Activated B cell treated with CpG ODN at 0.5 μM for 24 hours (primary cell): Measurements from ENCODE around the gene MAP3K2. TPM values are rescaled to one million over a fixed set of nuclear protein-coding genes. Genes with fewer than 3 reads are reported as not detected.

Experiments used
- ATAC-seq: fragments of 200-7000 bp; cut with Tn5 transposase; one replicate; pipeline ENCODE4 v1.10.0; 2021; ENCODE audit warnings: low read depth, mild to moderate bottlenecking, moderate library complexity
- CTCF ChIA-PET: fragments of 350-600 bp; sonication (Branson Sonifier 250); formaldehyde crosslinking; loops from one replicate; lab custom pipeline; 2021; ENCODE audit warnings: antibody characterized with exemption; lab: Charles Lee
- POLR2A ChIA-PET: fragments of 350-600 bp; sonication (Branson Sonifier 250); formaldehyde crosslinking; loops from one replicate; lab custom pipeline; 2021; ENCODE audit warnings: antibody characterized with exemption; lab: Charles Lee
- DNase-seq: peaks from one replicate; pipeline ENCODE4 v3.0.0; 2022
- H3K27ac Mint-ChIP-seq: one replicate; pipeline ENCODE4 v1.8.0; 2020; ENCODE audit warnings: mixed read lengths
- H3K27me3 Mint-ChIP-seq: one replicate; pipeline ENCODE4 v1.8.0; 2021; ENCODE audit warnings: mixed read lengths
- H3K36me3 Mint-ChIP-seq: one replicate; pipeline ENCODE4 v1.8.0; 2021; ENCODE audit warnings: low read depth, mixed read lengths
- H3K4me1 Mint-ChIP-seq: one replicate; pipeline ENCODE4 v1.8.0; 2021; ENCODE audit warnings: mixed read lengths
- H3K4me3 Mint-ChIP-seq: one replicate; pipeline ENCODE4 v1.8.0; 2020; ENCODE audit warnings: mild to moderate bottlenecking, mixed read lengths
- H3K9me3 Mint-ChIP-seq: one replicate; pipeline ENCODE4 v1.8.0; 2020; ENCODE audit warnings: mixed read lengths
- intact Hi-C: fragments of 100-400 bp; cut with micrococcal nuclease; formaldehyde crosslinking; loops from one replicate; pipeline ENCODE4 v1.15.1; 2024
- total RNA-seq: library from RNA; stranded (reverse); gene quantifications from 2 replicates; pipeline ENCODE4 v1.2.3, GENCODE V29; 2022
- TF ChIP-seq, protein P1 (sequence below): fragments of 200-600 bp; IDR thresholded peaks from one replicate; pipeline ENCODE4 v1.8.0; 2022; ENCODE audit warnings: antibody characterized with exemption, mild to moderate bottlenecking

The MAP3K2 gene
- total RNA-seq, 1 donor from 2014 or later = 77.7 TPM

DNA sequence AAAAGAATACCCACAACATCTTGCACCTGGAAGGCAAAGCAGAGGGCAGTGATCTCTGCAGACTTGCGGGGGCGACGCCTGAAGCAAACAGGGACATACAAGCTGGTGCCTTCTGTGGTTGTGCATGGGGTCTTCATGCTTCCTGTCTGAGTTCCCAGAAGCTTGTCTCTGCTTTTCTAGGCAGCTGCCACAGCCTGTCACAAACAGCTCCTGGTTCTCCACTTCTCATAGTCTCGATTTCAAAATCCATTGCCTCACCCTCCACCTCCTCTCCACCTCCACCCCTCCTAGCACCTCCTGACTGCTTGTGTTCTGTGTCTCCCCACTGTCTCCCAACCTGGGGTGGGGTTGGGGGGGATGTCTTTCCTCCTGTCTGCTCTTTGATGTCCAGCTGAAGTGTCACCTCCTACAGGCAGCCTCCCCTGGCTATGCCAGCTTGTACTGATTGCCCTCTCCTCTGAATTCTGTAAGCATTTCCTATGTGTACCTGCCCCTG, 28.8 kb upstream of the MAP3K2 start:
- ChIA-PET CTCF (interaction anchor here (1.5 to 2.4 kb wide), 3 partner anchors 61 to 75 kb away, joined by 4 to 9 read pairs (median 8); no protein-coding TSS in a partner anchor), POLR2A (interaction anchor here (0.6 to 4.5 kb wide), 2 partner anchors 27 to 110 kb away, joined by 3 to 23 read pairs; partner anchors contain the start of genes IWS1 and MAP3K2)
- ATAC-seq (no peak), DNase-seq (no peak)
- Mint-ChIP-seq H3K27me3 (no peaks in the 10 kb centered on the region), H3K9me3 (no peaks in the 10 kb centered on the region), H3K4me3 (peak overlapping the region; percentile 80), H3K4me1 (peaks cover 42% of the 10 kb centered on the region), H3K36me3 (no peaks in the 10 kb centered on the region), H3K27ac (no peak overlapping the region)
- TF ChIP-seq, protein P1, sequence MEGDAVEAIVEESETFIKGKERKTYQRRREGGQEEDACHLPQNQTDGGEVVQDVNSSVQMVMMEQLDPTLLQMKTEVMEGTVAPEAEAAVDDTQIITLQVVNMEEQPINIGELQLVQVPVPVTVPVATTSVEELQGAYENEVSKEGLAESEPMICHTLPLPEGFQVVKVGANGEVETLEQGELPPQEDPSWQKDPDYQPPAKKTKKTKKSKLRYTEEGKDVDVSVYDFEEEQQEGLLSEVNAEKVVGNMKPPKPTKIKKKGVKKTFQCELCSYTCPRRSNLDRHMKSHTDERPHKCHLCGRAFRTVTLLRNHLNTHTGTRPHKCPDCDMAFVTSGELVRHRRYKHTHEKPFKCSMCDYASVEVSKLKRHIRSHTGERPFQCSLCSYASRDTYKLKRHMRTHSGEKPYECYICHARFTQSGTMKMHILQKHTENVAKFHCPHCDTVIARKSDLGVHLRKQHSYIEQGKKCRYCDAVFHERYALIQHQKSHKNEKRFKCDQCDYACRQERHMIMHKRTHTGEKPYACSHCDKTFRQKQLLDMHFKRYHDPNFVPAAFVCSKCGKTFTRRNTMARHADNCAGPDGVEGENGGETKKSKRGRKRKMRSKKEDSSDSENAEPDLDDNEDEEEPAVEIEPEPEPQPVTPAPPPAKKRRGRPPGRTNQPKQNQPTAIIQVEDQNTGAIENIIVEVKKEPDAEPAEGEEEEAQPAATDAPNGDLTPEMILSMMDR = no peak
- intact Hi-C loops = loop anchor here (1.0 to 5.0 kb wide), 5 partner anchors 29 to 122 kb away; partner anchors contain the start of genes ERCC3 and MAP3K2

- CTCF ChIA-PET = interaction anchor here (0.5 to 2.4 kb wide), 7 partner anchors 22 to 122 kb away, joined by 3 to 9 read pairs (median 4); partner anchors contain the start of gene ERCC3
- intact Hi-C loops = loop anchor here (1.0 to 5.0 kb wide), 5 partner anchors 29 to 121 kb away; partner anchors contain the start of genes ERCC3 and MAP3K2
- Mint-ChIP-seq H3K9me3 (no peaks in the 10 kb centered on the region), H3K27ac (no peak overlapping the region), H3K4me1 (peaks cover 49% of the 10 kb centered on the region), H3K27me3 (no peaks in the 10 kb centered on the region), H3K4me3 (peak overlapping the region; percentile 80), H3K36me3 (no peaks in the 10 kb centered on the region)
- TF ChIP-seq, protein P1 = no peak
- ATAC-seq (peak; percentile 93), DNase-seq (peak; percentile 72)
- POLR2A ChIA-PET = interaction anchor here (0.6 to 4.5 kb wide), 2 partner anchors 26 to 110 kb away, joined by 3 to 23 read pairs; partner anchors contain the start of genes IWS1 and MAP3K2
These were observed 28.1 kb upstream of the MAP3K2 start for GRCh38 chr2:127415593-127416505.

GRCh38 chr2:127414638-127415592, 27.1 kb upstream of the MAP3K2 start:
- H3K27me3 Mint-ChIP-seq = no peaks in the 10 kb centered on the region
- H3K4me1 Mint-ChIP-seq = peaks cover 55% of the 10 kb centered on the region
- DNase-seq (no peak), ATAC-seq (no peak)
- ChIA-PET POLR2A (interaction anchor here (4.5 kb wide), 1 partner anchor 25 kb away, joined by 23 read pairs; the partner anchor contains the start of gene MAP3K2), CTCF (interaction anchor here (0.5 to 2.4 kb wide), 9 partner anchors 22 to 121 kb away, joined by 3 to 9 read pairs (median 4); partner anchors contain the start of gene ERCC3)
- H3K4me3 Mint-ChIP-seq = no peak overlapping the region
- H3K27ac Mint-ChIP-seq = no peak overlapping the region
- H3K36me3 Mint-ChIP-seq = no peaks in the 10 kb centered on the region
- intact Hi-C loops = loop anchor here (5.0 kb wide), 4 partner anchors 62 to 333 kb away; partner anchors contain the start of gene IWS1
- TF ChIP-seq, protein P1 = no peak
- no peaks in the 10 kb centered on the region for H3K9me3 Mint-ChIP-seq

DNA sequence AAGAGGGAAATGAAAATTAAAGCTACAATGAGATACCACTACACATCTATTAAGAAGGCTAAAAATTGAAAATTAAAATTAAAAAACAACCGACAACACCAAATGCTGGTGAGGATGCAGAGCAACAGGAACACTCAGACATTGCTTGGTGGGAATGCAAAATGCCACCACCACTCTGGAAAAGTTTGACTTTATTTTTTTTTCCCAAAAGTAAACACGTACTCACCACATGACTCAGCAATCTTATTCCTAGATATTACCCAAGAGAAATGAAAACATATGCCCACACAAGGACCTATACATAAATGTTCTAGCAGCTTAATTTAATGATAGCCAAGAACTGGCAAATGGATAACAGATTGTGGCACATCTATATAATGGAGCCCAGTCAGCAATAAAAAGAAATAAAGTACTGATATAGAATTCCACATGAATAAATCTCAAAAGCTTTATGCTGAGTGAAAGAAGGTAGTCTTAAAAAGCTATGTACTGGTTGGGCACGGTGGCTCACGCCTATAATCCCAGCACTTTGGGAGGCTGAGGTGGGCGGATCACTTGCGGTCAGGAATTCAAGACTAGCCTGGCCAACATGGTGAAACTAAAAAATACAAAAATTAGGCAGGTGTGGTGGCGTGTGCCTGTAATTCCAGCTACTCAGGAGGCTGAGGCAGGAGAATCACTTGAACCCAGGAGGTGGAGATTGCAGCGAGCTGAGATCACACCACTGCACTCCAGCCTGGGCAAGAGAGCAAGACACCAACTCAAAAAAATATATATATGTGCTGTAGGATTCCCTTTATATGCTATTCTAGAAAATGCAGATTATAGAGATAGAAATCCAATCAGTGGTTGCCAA, 26.2 kb upstream of the MAP3K2 start:
- intact Hi-C loops = loop anchor here (5.0 kb wide), 2 partner anchors 113 to 332 kb away; partner anchors contain the start of gene IWS1
- H3K9me3 Mint-ChIP-seq = no peaks in the 10 kb centered on the region
- H3K27ac Mint-ChIP-seq = no peak overlapping the region
- DNase-seq (no peak), ATAC-seq (no peak)
- no peak overlapping the region for H3K4me3 Mint-ChIP-seq
- ChIA-PET CTCF (interaction anchor here (1.1 to 1.8 kb wide), 3 partner anchors 27 to 90 kb away, joined by 3 to 7 read pairs (median 4); no protein-coding TSS in a partner anchor), POLR2A (interaction anchor here (0.6 to 4.5 kb wide), 2 partner anchors 24 to 32 kb away, joined by 3 to 23 read pairs; partner anchors contain the start of gene MAP3K2)
- peaks cover 56% of the 10 kb centered on the region for H3K4me1 Mint-ChIP-seq
- no peaks in the 10 kb centered on the region for H3K27me3 Mint-ChIP-seq
- H3K36me3 Mint-ChIP-seq = no peaks in the 10 kb centered on the region
- TF ChIP-seq, protein P1 = no peak
